Kidney epithelial cell (primary cell): ENCODE results near the gene MANBA. TPM values are rescaled to one million over a fixed set of nuclear protein-coding genes. Genes with fewer than 3 reads are reported as not detected.

Experiments
- DNase-seq: peaks from one replicate; pipeline ENCODE4 v3.0.0-alpha.2; 2010; ENCODE audit warnings: low read depth
- H3K27me3 ChIP-seq: 2 replicates; pipeline ENCODE4 v1.6.0; 2011; ENCODE audit warnings: low read length; ENCODE audit not compliant: control insufficient read depth, insufficient read depth
- H3K36me3 ChIP-seq: 2 replicates; pipeline ENCODE4 v1.5.1; 2011; ENCODE audit warnings: low read length; ENCODE audit not compliant: control insufficient read depth, insufficient read depth
- H3K4me3 ChIP-seq: 2 replicates; pipeline ENCODE4 v1.5.1; 2011; ENCODE audit warnings: low read depth, mild to moderate bottlenecking, control low read depth, low read length
- CTCF ChIP-seq: IDR thresholded peaks from 2 replicates; pipeline ENCODE4 v1.5.1; 2011; ENCODE audit warnings: mild to moderate bottlenecking, moderate library complexity, low read length, control low read depth, inconsistent platforms; ENCODE audit not compliant: insufficient read depth, poor library complexity, severe bottlenecking
- total RNA-seq: library from RNA; depleted of rRNA; stranded (reverse); fragments of >200 nt; gene quantifications from 2 replicates; pipeline ENCODE4 v1.2.3, GENCODE V29; 2015

Gene MANBA
- total RNA-seq, 1 donor from 2014 or later = 14.7 TPM

- no peak overlapping the region for H3K4me3 ChIP-seq
- no peak for TF ChIP-seq CTCF
- no peaks in the 10 kb centered on the region for H3K27me3 ChIP-seq
- no peaks in the 10 kb centered on the region for H3K36me3 ChIP-seq
- peak; percentile 54 for DNase-seq
Measured at GRCh38 chr4:102687373-102687981, 73.3 kb downstream of the MANBA start.

GRCh38 chr4:102685768-102686167, 75.0 kb downstream of the MANBA start:
- no peaks in the 10 kb centered on the region for H3K27me3 ChIP-seq
- no peak for DNase-seq
- no peak for TF ChIP-seq CTCF
- H3K36me3 ChIP-seq = no peaks in the 10 kb centered on the region
- no peak overlapping the region for H3K4me3 ChIP-seq

- peak; percentile 48 for DNase-seq
- TF ChIP-seq CTCF = no peak
- no peaks in the 10 kb centered on the region for H3K27me3 ChIP-seq
- H3K36me3 ChIP-seq = no peaks in the 10 kb centered on the region
- no peak overlapping the region for H3K4me3 ChIP-seq
Measured at GRCh38 chr4:102684610-102685052, 76.1 kb downstream of the MANBA start.

DNA sequence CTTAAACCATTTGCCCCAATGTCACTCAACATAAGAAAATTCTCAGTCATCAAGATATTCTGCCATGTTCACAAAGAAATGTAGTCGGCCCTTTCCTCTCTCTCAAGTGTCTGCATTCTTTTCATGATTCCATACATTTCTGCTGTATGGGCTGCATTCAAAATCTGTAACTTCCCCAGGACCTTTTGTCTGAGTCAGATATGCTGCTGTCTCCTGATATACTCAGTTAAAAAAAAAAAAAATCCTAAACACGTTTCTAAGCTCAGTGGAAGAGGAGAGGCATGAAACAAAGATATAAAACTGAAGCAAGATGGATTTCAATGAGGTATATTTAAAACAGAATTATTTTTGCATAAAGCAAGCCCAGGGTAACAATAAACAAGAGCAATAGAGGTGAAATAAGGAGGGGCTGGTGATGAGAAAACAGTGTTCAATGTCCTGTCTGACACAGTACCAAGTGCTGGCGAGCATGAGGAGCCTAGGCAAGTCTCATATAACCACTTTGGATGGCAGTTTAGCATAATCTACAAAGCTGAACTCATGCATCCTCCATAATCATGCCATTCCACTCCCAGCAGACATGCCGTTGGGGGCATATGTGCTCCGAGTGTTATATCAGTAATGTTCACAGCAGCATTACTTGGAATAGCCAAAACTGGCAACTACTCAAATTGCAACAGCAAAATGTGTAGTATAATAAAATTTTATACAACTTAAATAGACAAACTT, 76.7 kb downstream of the MANBA start:
- no peak for TF ChIP-seq CTCF
- Histone ChIP-seq H3K27me3 (no peaks in the 10 kb centered on the region), H3K4me3 (no peak overlapping the region), H3K36me3 (no peaks in the 10 kb centered on the region)
- no peak for DNase-seq

GRCh38 chr4:102678695-102679335, 82.0 kb downstream of the MANBA start:
- no peaks in the 10 kb centered on the region for H3K27me3 ChIP-seq
- H3K4me3 ChIP-seq = no peak overlapping the region
- no peak for TF ChIP-seq CTCF
- H3K36me3 ChIP-seq = no peaks in the 10 kb centered on the region
- DNase-seq = no peak
